Measurements from ENCODE around the gene PPP1CA. TPM values are rescaled to one million over a fixed set of nuclear protein-coding genes. Genes with fewer than 3 reads are reported as not detected.

Gene PPP1CA
- total and polyA plus RNA-seq, 4 donors = 87.2 to 178 (median 157) TPM

DNA sequence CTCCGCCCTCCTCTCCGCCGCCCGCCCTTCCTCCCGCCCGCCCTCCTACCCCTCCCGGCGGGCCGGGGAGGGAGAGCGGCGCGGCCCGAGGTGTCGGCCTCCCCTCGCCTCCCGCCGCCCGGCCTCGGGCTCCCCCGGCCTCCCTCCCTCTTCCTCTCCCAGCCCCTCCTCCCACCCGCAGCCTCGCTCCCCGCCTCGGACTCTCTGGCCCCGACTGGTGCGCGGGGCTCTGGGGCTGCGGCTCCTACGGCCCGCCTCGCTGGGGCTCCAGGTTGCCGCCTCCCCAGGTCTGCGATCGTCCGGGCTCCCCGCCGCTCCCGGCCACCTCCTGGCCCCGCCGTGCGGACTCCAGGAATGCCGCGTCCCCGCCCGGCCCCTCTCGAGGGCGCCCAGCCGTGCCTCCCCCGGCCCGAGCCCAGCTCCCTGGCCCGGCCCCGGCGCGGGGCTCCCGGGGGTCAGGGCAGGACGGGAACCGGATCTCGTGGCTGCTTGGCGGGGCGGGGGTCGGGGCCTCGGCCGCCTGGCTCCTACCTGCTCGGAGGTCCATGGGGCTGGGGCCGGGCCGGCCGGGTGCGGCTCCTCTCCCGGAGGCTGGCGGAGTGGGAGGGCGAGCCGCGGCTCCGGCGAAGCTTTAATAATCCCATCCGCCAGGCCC is 28.5 kb downstream of the PPP1CA start, which contains the start of gene CLCF1:
CLCF1 (minus strand) TSS at position 606 of the 655 bp plus-strand sequence; CDS start at position 547, 59 bp downstream.
- TF ChIP-seq, protein P1, sequence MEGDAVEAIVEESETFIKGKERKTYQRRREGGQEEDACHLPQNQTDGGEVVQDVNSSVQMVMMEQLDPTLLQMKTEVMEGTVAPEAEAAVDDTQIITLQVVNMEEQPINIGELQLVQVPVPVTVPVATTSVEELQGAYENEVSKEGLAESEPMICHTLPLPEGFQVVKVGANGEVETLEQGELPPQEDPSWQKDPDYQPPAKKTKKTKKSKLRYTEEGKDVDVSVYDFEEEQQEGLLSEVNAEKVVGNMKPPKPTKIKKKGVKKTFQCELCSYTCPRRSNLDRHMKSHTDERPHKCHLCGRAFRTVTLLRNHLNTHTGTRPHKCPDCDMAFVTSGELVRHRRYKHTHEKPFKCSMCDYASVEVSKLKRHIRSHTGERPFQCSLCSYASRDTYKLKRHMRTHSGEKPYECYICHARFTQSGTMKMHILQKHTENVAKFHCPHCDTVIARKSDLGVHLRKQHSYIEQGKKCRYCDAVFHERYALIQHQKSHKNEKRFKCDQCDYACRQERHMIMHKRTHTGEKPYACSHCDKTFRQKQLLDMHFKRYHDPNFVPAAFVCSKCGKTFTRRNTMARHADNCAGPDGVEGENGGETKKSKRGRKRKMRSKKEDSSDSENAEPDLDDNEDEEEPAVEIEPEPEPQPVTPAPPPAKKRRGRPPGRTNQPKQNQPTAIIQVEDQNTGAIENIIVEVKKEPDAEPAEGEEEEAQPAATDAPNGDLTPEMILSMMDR (IDR thresholded peaks at IDR 0.05; ENCODE audit: control extremely low read depth, extremely low read depth) = no peak
- no peaks in the 10 kb centered on the region for H3K9me3 ChIP-seq (ENCODE audit: control insufficient read depth in 4 of 4, insufficient read depth in 3 of 4, low read length in 3 of 4)
- H3K36me3 ChIP-seq (ENCODE audit: control insufficient read depth in 4 of 4, insufficient read depth in 4 of 4, low read length in 4 of 4) = no peaks in the 10 kb centered on the region
- peak within 1 kb of the TSS; percentile 93 to 98 for H3K27ac ChIP-seq (ENCODE audit: low read depth in 1 of 2, low read length in 1 of 2)
- WGBS, 2 donors = 0 to 1% methylated on average over 43 to 72 of the region's 76 CpGs
- DNase-seq = peak; percentile 87 to 93 (median 87)
- H3K4me3 ChIP-seq = peak within 1 kb of the TSS; percentile 56
- H3K27me3 ChIP-seq (ENCODE audit: control insufficient read depth in 3 of 3, insufficient read depth in 3 of 3, low read length in 2 of 3) = peaks cover 0 to 7% (median 0%) of the 10 kb centered on the region in 3 donors
- H3K4me1 ChIP-seq (ENCODE audit: control insufficient read depth in 5 of 5, insufficient read depth in 5 of 5, low read length in 5 of 5) = peaks cover 5 to 56% (median 24%) of the 10 kb centered on the region in 5 donors
- peak; percentile 31 for ATAC-seq (ENCODE audit: insufficient read depth, low FRiP score)
- H3K9ac ChIP-seq (ENCODE audit: insufficient read depth in 1 of 2, low read length in 2 of 2) = peak within 1 kb of the TSS; percentile 2 to 38

- no peaks in the 10 kb centered on the region for H3K9me3 ChIP-seq (ENCODE audit: control insufficient read depth in 4 of 4, insufficient read depth in 3 of 4, low read length in 3 of 4)
- H3K27ac ChIP-seq (ENCODE audit: low read depth in 1 of 2, low read length in 1 of 2) = peak overlapping the region; percentile 93 to 98
- 1 to 2% methylated on average over 17 to 78 of the region's 78 CpGs for WGBS, 2 donors
- ATAC-seq (ENCODE audit: insufficient read depth, low FRiP score) = peak; percentile 4
- H3K4me3 ChIP-seq = peak overlapping the region; percentile 49
- TF ChIP-seq, protein P1 (IDR thresholded peaks at IDR 0.05; ENCODE audit: control extremely low read depth, extremely low read depth) = no peak
- peaks cover 5 to 62% (median 26%) of the 10 kb centered on the region in 5 donors for H3K4me1 ChIP-seq (ENCODE audit: control insufficient read depth in 5 of 5, insufficient read depth in 5 of 5, low read length in 5 of 5)
- H3K27me3 ChIP-seq (ENCODE audit: control insufficient read depth in 3 of 3, insufficient read depth in 3 of 3, low read length in 2 of 3) = peaks cover 0 to 7% (median 0%) of the 10 kb centered on the region in 3 donors
- peak; percentile 71 to 86 (median 82) for DNase-seq
- H3K36me3 ChIP-seq (ENCODE audit: control insufficient read depth in 4 of 4, insufficient read depth in 4 of 4, low read length in 4 of 4) = no peaks in the 10 kb centered on the region
- no peak overlapping the region for H3K9ac ChIP-seq (ENCODE audit: insufficient read depth in 1 of 2, low read length in 2 of 2)
These were observed 29.2 kb downstream of the PPP1CA start for GRCh38 chr11:67372321-67372992.

DNA sequence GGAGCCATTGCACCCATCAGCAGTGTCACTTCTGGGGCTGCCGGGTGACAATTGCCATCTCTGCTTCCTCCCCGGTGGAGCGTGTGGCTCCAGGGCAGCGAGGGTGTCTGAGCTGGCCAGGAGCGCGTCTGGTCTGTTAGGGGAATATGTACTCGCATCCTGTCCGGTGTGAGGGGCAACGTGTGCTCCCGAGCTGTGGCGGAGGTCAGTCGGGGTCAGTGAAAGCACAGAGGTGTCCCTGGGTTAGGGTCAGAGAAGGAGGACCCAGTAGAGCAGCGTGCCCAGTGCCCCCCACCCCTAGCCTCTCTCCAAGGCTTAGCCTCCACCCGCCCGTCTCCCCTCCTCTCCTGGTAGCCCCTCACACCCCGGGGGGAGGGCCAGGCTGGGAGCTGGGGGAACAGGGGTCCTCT is 29.7 kb downstream of the PPP1CA start:
- H3K9ac ChIP-seq (ENCODE audit: insufficient read depth in 1 of 2, low read length in 2 of 2) = no peak overlapping the region

More for the DNA sequence above, 29.7 kb downstream of the PPP1CA start:
- Histone ChIP-seq H3K4me1 (ENCODE audit: control insufficient read depth in 5 of 5, insufficient read depth in 5 of 5, low read length in 5 of 5) (peaks cover 9 to 68% (median 32%) of the 10 kb centered on the region in 5 donors), H3K36me3 (ENCODE audit: control insufficient read depth in 4 of 4, insufficient read depth in 4 of 4, low read length in 4 of 4) (no peaks in the 10 kb centered on the region), H3K4me3 (peak overlapping the region; percentile 16), H3K27ac (ENCODE audit: low read depth in 1 of 2, low read length in 1 of 2) (peak overlapping the region in 1 of 2 donors; percentile 76), H3K27me3 (ENCODE audit: control insufficient read depth in 3 of 3, insufficient read depth in 3 of 3, low read length in 2 of 3) (peaks cover 0 to 7% (median 0%) of the 10 kb centered on the region in 3 donors), H3K9me3 (ENCODE audit: control insufficient read depth in 4 of 4, insufficient read depth in 3 of 4, low read length in 3 of 4) (no peaks in the 10 kb centered on the region)
- ATAC-seq (ENCODE audit: insufficient read depth, low FRiP score) (no peak), DNase-seq (no peak)
- TF ChIP-seq, protein P1 (IDR thresholded peaks at IDR 0.05; ENCODE audit: control extremely low read depth, extremely low read depth) = no peak
- 12 to 17% methylated on average over 16 of the region's 16 CpGs for WGBS, 2 donors

Measured in lung (tissue), 12 donors.